ENCODE data around the gene OR2W1. TPM values are rescaled to one million over a fixed set of nuclear protein-coding genes. Genes with fewer than 3 reads are reported as not detected.

The OR2W1 gene
- total and polyA plus RNA-seq, 2 donors (not counting 3 experiments of a cell fraction or from before 2014, with no cell fraction given): not detected

GRCh38 chr6:28996844-28997510 is 48.0 kb downstream of the OR2W1 start:
- dilution Hi-C loops (cut with MboI; ENCODE audit: extremely low pct_ligation_motif_present, low sequenced_read_pairs): no loop called here
- no peak for FAIRE-seq
- Histone ChIP-seq H3K4me1 (ENCODE audit: control insufficient read depth, extremely low read depth, insufficient read depth, low read length) (no peaks in the 10 kb centered on the region), H3K27me3 (ENCODE audit: control insufficient read depth in 2 of 2, insufficient read depth in 2 of 2, low read length in 2 of 2) (no peaks in the 10 kb centered on the region), H3K4me3 (replicated peaks in 1 of 3; ENCODE audit: insufficient read depth in 1 of 3, low read depth in 1 of 3, low read length in 3 of 3) (no peak overlapping the region), H3K9me1 (replicated peaks; ENCODE audit: control insufficient read depth, extremely low read depth, insufficient read depth, low read length) (no peaks in the 10 kb centered on the region), H3K9ac (replicated peaks; ENCODE audit: extremely low read depth, insufficient read depth, low read length) (no peak overlapping the region), H2AFZ (ENCODE audit: low read depth, low read length) (no peak overlapping the region), H3K27ac (ENCODE audit: insufficient read depth, low read depth, low read length) (no peak overlapping the region), H3K9me3 (replicated peaks; ENCODE audit: control insufficient read depth, insufficient read depth, low read length) (no peaks in the 10 kb centered on the region), H3K79me2 (ENCODE audit: control insufficient read depth, insufficient read depth, low read length) (no peaks in the 10 kb centered on the region), H4K20me1 (replicated peaks; ENCODE audit: control insufficient read depth, extremely low read depth, insufficient read depth, low read length) (no peaks in the 10 kb centered on the region), H3K4me2 (ENCODE audit: insufficient read depth, low read length) (no peak overlapping the region), H3K36me3 (ENCODE audit: control insufficient read depth in 2 of 2, extremely low read depth in 1 of 2, insufficient read depth in 2 of 2, low read length in 2 of 2) (no peaks in the 10 kb centered on the region)
- ChIA-PET CTCF (interaction anchor here (1.2 kb wide), 1 partner anchor 16 kb away, joined by 3 read pairs; no protein-coding TSS in a partner anchor), POLR2A (no interaction called here)
- no TSS peak for BruUV-seq (replicated peaks)
- TF ChIP-seq FOS (IDR thresholded peaks at IDR 0.05; ENCODE audit: borderline replicate concordance, insufficient read depth, low read length) (peak; percentile 38), MYC (IDR thresholded peaks at IDR 0.05; ENCODE audit: low read depth, low read length) (no peak)
- intact Hi-C loops (cut with micrococcal nuclease): no loop called here
- no peak for DNase-seq (ENCODE audit: low read depth, low spot score)

- BruUV-seq (replicated peaks): no TSS peak
- H3K4me3 ChIP-seq (replicated peaks in 1 of 3; ENCODE audit: insufficient read depth in 1 of 3, low read depth in 1 of 3, low read length in 3 of 3): no peak overlapping the region
- DNase-seq (ENCODE audit: low read depth, low spot score) (no peak), FAIRE-seq (no peak)
- H3K79me2 ChIP-seq (ENCODE audit: control insufficient read depth, insufficient read depth, low read length): no peaks in the 10 kb centered on the region
- H3K4me1 ChIP-seq (ENCODE audit: control insufficient read depth, extremely low read depth, insufficient read depth, low read length): no peaks in the 10 kb centered on the region
- intact Hi-C loops (cut with micrococcal nuclease): no loop called here
- no peak overlapping the region for H3K4me2 ChIP-seq (ENCODE audit: insufficient read depth, low read length)
- H3K36me3 ChIP-seq (ENCODE audit: control insufficient read depth in 2 of 2, extremely low read depth in 1 of 2, insufficient read depth in 2 of 2, low read length in 2 of 2): no peaks in the 10 kb centered on the region
- ChIA-PET POLR2A (no interaction called here), CTCF (no interaction called here)
- no peaks in the 10 kb centered on the region for H3K9me3 ChIP-seq (replicated peaks; ENCODE audit: control insufficient read depth, insufficient read depth, low read length)
- no peaks in the 10 kb centered on the region for H3K27me3 ChIP-seq (ENCODE audit: control insufficient read depth in 2 of 2, insufficient read depth in 2 of 2, low read length in 2 of 2)
- H4K20me1 ChIP-seq (replicated peaks; ENCODE audit: control insufficient read depth, extremely low read depth, insufficient read depth, low read length): no peaks in the 10 kb centered on the region
- H3K9me1 ChIP-seq (replicated peaks; ENCODE audit: control insufficient read depth, extremely low read depth, insufficient read depth, low read length): no peaks in the 10 kb centered on the region
- dilution Hi-C loops (cut with MboI; ENCODE audit: extremely low pct_ligation_motif_present, low sequenced_read_pairs): no loop called here
- no peak overlapping the region for H3K9ac ChIP-seq (replicated peaks; ENCODE audit: extremely low read depth, insufficient read depth, low read length)
- no peak overlapping the region for H3K27ac ChIP-seq (ENCODE audit: insufficient read depth, low read depth, low read length)
- TF ChIP-seq POLR2AphosphoS5 (IDR thresholded peaks at IDR 0.05; ENCODE audit: insufficient read depth, low read depth, low read length) (no peak), POLR2A (IDR thresholded peaks at IDR 0.05; ENCODE audit: low read depth, low read length) (no peak), EZH2 (IDR thresholded peaks at IDR 0.05; ENCODE audit: borderline replicate concordance, low read depth, low read length, severe bottlenecking) (no peak), MYC (IDR thresholded peaks at IDR 0.05; ENCODE audit: low read depth, low read length) (no peak), MAX (IDR thresholded peaks at IDR 0.05; ENCODE audit: insufficient read depth, insufficient read length) (no peak), JUN (IDR thresholded peaks at IDR 0.05; ENCODE audit: borderline replicate concordance, insufficient read depth, insufficient read length, low read depth) (no peak), CTCF (IDR thresholded peaks at IDR 0.05; ENCODE audit: extremely low read depth in 1 of 2, insufficient read depth in 1 of 2, low read depth in 1 of 2, low read length in 2 of 2) (no peak), FOS (IDR thresholded peaks at IDR 0.05; ENCODE audit: borderline replicate concordance, insufficient read depth, low read length) (no peak), GATA2 (IDR thresholded peaks at IDR 0.05; ENCODE audit: insufficient read depth, insufficient read length, low read depth, low read length) (no peak)
- H2AFZ ChIP-seq (ENCODE audit: low read depth, low read length): no peak overlapping the region
These were observed 49.8 kb downstream of the OR2W1 start for GRCh38 chr6:28995093-28995650.

Data from endothelial cell of umbilical vein (primary cell).